Inflammatory macrophage treated with lipopolysaccharide for 1 hour (primary cell): ENCODE results near the gene REG4.
A peak's percentile ranks its signal among the peaks of the same experiment; 100 is the strongest.
"Not testable (repeated sequence)": the region's sequence is repeated elsewhere in the genome, so short reads cannot be mapped to it uniquely, and the experiment has no call there.

Experiments
- DNase-seq, 2 donors: peaks; one replicate each; pipeline ENCODE4 v3.0.0-alpha.2; 2020 to 2022

Gene REG4

GRCh38 chr1:119811387-119811786, at the start of gene REG4:
Gene REG4 (minus strand): TSS chr1:119811460. CDS start chr1:119808769, 2,691 bp downstream.
- DNase-seq = no peak

DNA sequence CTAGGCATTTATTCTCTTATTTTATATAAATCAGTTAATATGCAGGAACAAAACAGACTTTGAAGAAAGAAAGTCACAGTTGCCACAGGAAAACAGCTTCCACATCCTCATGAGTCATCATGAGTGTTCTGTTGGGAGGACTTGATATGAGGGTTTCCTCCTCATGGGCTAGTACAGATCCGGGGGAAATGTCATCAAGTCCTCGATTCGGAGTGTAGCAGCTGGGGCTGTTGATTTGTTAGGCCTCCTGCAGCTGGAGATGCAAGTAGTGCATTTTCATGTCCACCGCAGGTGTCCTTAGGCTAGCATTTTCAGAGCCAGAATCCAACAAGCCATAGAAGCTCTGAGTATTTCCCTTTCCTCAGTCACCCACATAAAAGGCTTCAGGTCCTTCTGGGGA, 48.4 kb upstream of the REG4 start:
- peak; percentile 50 to 53 for DNase-seq

DNA sequence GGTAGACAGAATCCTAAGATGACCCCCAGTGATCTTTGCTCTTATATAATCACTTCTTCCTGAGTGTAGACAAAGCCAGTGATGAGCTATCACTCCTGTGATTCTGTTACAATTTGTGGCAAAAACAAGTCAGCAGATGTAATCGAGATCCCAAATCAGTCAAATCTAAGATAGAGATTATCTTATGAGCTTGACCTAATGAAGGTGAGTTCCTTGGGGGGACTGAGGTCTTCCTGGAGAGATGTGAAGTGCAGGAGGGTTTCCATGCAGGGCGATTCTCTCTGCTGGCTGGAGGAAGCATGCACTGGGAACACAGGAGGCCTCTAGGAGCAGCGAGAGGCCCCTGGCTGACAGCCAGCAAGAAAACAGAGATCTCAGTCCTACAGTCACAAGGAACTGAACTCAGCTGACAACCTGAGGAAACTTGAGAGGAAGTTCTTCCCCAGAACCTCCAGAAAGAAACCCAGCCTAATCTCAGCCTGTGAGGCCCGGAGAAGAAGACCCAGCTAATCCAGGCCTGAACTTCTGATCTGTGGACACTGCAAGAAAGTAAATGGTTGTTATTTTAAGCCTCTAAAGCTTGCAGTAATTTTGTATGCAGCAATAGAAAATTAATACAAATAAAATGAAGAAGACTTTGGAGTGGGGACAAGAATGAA, 47.4 kb upstream of the REG4 start:
- DNase-seq = peak in 1 of 2 donors; percentile 12

- no peak for DNase-seq
Observed at GRCh38 chr1:119858126-119858525, 46.9 kb upstream of the REG4 start.

DNA sequence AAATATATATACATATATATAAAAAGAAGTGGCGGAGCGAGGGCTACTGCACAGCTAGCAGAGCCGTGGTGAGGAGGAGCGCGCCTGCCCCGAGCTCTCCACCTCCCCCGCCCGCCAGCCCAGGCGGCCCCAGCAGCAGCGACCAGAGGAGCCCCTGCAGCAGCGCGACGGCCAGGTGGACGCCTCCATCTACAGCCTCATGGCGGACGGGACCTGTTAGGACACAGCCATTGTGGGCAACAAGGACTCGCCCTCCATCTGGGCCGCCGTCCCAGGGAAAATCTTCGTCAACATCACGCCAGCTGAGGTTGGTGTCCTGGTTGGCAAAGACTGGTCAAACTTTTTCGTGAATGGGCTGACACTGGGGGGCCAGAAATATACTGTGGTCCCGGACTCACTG, 41.9 kb upstream of the REG4 start:
- no peak for DNase-seq

- not testable (repeated sequence) for DNase-seq
Observed at GRCh38 chr1:119844206-119844605, 32.9 kb upstream of the REG4 start.

DNA sequence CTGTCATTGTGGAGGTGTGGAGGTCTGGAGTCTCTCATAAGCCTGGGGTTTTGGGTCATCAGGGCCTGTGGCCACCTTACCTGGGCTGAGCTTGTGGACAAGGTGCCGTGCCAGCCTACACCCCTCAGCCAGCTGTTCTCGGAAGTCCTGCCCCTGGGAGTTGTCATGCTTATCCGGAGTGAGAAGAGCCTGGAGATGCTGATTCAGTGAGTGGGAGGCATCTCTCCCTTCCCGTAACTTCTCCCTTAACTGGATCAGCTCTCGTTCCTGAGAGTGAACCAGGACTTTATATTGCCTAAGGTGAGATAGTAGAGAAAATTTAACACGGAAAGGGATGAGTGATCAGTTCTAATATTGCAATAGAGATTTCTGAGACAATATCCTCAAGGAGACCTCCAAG, 30.0 kb upstream of the REG4 start:
- no peak for DNase-seq

DNA sequence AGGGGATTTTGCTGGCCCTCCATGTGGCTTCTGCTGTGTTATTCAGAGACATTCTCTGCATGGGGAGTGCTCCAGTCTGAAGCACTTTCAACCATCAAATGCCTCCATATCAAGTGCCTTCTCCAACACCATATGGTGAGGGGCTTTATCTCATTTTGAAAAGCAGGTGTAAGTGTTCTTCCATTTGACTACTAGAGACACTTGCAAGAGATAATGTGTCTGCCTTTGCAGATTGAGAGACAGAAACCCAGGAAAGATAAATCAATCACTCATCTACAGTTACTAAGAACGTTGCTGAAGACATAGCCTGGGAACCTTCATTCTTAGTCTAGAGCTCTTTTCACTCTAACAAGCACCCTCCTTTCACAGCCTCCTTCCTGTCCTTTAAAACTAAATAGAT, 29.5 kb upstream of the REG4 start:
- no peak for DNase-seq

GRCh38 chr1:119838236-119838635, 27.0 kb upstream of the REG4 start:
- DNase-seq = peak; percentile 78 to 92

DNA sequence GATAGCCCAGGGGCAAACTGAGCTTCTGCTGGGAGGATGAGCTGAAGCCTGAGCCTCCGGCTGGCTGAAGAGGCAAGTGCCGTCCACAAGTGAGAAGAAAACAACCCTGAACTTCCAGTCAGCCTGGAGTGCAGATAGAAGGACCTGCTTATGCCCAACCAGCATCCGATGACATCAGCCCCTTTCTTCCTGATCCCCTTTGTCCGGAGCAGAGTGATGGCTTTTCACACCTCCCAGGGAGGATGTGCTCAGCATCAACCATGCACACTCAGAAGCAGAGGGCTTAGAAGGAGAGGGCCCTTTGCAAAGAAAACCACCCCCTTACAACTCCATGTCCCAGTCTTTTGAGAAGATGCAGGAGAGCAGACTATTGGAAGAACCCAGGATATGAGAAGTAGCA, 23.7 kb upstream of the REG4 start:
- DNase-seq = no peak

DNA sequence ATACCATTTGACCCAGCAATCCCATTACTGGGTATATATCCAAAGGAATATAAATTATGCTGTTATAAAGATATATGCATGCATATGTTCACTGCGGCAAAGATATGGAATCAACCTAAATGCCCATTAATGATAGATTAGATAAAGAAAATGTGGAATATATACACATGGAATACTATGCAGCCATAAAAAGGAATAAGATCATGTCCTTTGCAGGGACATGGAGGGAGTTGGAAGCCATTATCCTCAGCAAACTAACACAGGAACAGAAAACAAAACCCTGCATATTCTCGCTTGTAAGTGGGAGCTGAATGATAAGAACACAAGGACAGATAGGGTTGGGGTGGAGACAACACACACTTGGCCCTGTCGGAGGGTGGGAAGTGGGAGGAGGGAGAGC, 19.8 kb upstream of the REG4 start:
- no peak for DNase-seq

DNA sequence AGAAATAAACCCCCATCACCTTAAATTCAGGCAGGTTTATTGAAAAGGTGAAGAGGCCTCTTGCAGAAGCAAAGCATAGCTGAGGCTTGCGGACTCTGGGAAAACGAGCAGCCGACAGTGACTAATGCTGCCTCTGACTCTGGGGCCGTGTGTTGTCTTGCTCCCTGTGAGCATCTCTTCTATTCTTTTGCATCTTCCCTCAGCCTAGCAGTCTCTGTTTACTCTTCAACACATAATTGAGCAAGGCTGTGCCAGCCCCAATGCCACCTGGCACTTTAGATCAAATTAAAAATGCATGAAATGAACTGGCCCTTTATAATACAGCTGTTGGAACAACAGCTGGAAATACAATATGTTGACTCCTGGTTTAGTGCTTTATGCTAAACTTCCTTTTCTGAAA, 18.4 kb upstream of the REG4 start:
- DNase-seq = no peak

DNA sequence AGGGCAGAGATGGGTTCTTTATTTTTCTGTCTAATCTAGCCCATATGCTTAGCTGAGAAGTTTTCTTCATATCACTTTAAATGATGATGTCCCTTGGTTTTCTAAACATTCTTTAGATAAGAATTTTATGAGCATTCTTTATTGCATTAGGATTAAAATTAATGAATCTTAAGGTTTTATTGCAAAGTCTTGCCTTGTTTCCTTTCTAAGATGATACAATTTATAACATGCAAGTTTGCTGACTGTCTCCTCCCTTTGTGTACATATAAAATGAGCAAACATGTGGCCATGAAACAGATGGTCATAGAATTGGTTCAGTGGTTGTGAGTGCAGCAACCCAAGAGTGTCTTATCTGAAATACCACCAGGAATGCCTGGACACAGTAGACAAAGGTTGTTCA, 17.7 kb upstream of the REG4 start:
- DNase-seq = not testable (repeated sequence)

DNA sequence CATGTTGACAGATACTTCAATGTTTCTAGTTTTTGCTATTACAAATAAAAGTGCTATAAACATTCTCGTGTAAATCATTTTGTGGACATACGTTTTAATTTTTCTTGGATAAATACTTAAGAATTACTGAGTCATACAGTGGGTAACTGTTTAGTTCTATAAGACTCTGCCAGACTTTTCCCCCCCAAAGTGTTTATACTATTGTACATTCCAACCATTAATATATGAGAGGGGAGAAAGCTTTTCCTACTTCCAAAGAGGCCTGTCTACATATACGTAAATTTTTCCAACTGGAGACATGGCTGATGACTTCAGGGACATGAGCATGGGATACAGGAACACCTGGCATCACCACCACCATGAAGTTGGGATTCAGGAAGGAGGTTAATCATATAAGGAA, 17.0 kb upstream of the REG4 start:
- no peak for DNase-seq

- peak in 1 of 2 donors; percentile 24 for DNase-seq
Observed at GRCh38 chr1:119827010-119827409, 15.8 kb upstream of the REG4 start.

DNA sequence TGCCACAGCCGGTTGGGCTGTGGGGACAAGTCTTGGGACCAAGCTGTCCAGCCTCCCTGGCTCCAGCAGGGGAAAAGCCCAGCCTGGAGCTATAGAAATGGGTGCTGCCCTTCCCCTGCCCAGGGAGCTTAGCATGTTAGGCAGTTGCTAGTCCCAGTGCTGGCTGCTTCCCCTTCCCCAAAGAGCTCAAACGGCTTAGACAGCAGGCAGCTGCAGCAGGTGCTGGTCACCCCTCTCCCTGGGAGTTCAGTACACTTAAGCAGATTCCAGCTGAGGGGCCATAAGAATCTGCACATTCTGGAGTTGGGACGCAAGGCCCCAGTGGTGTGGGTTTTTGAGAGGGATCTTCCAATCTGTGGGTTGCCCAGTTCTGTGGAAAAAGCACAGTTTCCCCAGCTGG, 11.1 kb upstream of the REG4 start:
- DNase-seq = no peak

- no peak for DNase-seq
Observed at GRCh38 chr1:119818181-119818580, 6.9 kb upstream of the REG4 start.

DNA sequence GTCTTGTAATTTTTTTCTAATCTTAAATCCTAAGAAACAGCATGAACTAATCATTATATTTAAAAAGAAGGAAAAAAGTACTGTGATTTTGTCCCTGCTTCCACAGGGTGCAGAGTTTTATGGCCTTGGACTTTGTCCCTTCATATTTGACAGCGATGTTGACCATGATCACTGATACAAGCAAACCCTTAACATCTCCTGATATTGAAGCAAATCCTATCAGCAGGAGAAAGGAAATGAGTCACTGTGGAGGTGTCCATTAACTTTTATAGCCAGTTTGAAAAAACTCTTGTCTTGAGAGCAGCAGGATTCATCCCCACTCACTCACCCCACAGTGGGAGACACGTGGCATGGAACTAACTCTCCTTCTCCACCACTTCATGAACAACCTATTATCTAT, 5.1 kb upstream of the REG4 start:
- DNase-seq = no peak

GRCh38 chr1:119815928-119816327, 4.7 kb upstream of the REG4 start:
- no peak for DNase-seq

- DNase-seq = no peak
Observed at GRCh38 chr1:119815361-119815760, 4.1 kb upstream of the REG4 start.

GRCh38 chr1:119814288-119814687, 3.0 kb upstream of the REG4 start:
- no peak for DNase-seq

- DNase-seq = no peak
Observed at GRCh38 chr1:119811985-119812557, 811 bp upstream of the REG4 start.

DNA sequence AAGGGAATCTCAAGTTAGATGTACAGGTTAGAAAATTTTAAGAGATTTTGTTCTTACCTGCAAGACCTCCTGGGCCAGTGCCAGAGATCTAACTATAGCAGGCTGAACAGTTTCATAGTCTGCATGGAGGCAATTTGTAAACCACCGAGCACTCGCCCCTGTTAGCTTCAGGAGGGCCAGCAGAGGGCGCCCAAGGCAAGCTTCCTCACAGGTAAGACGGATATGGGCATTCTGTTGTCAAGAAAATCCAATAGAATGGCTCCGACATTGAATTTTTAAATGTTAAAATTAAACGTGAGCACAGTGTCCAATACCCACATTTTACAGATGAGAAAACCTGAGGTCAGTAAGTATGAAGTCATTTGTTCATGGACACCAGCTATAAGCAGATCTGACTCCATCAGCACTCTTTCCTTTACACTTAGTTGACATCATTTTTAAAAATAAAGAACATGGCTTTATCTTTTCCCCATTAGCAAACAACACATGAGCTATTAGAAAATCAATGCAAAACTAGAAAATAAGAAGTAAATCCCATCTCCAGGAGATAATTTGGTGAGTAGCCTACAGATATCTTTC, 2.2 kb downstream of the REG4 start:
- peak; percentile 31 to 77 for DNase-seq

DNA sequence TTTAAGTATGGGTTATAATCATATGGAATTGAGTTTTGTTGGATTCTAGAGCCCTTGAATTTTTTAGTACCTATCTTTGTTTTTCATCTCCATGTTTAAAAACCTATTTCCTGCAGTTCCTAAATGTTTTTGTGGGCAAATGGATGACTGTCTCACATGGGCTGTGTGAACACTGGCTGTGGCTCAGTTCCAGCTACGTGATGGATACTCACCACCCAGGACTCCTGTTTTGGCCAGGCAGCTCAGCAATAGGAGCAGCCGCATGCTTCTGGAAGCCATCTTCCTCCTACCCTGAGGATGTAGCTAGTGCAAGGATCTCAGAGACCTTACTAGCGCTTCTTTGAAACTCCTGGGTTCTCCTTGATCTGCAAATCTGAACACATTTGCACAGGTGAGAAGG, 2.8 kb downstream of the REG4 start:
- no peak for DNase-seq

GRCh38 chr1:119806489-119806888, 4.8 kb downstream of the REG4 start:
- no peak for DNase-seq
